NCI-H226 (cell line): ENCODE measurements around the gene KLHDC3.
A peak's percentile ranks its signal among the peaks of the same experiment; 100 is the strongest.
"Not testable (repeated sequence)": the region's sequence is repeated elsewhere in the genome, so short reads cannot be mapped to it uniquely, and the experiment has no call there.

Experiments
- DNase-seq: peaks from one replicate; pipeline ENCODE4 v3.0.0-alpha.2; 2015

KLHDC3 gene

GRCh38 chr6:42988486-42989020 lies 25.5 kb upstream of the KLHDC3 start:
- DNase-seq: no peak

DNA sequence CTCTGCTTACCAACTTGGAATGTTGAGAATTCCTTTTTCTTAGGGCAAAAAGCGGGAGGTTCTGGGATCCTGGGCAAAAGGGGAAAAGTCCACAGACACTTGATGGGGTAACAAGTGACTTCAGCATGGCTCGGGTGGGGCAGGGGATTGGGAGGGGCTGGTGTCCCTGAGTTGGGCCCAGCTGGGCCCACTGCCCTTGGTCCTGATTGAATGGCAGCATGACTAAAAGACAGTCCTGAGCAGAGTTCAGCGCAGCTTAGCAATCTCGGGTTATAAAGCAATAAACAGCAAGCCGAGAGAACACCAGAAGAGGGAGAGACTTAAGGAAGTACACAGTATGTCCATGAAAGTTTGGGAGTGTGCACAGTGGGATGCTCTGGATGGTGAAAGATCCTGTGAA lies 24.1 kb upstream of the KLHDC3 start:
- DNase-seq: no peak

DNA sequence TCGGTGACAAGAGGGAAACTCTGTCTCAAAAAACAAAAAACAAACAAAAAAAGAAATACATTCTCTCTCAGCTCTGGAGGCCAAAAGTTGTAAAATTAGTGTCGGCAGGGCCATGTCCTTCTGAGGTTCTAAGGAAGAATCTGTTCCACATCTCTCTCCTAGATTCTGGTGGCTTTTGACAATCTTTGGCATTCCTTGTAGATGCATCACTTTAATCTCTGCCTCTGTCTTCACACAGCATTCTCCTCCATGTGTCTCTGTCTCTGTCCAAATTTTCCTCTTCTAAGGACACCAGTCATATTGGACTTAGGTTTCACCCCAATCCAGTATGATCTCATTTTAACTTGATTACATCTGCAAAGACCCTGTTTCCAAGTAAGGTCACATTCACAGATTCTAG lies 20.6 kb upstream of the KLHDC3 start:
- no peak for DNase-seq

- no peak for DNase-seq
Measured at GRCh38 chr6:42996513-42996912, 17.5 kb upstream of the KLHDC3 start.

- not testable (repeated sequence) for DNase-seq
Measured at GRCh38 chr6:42998205-42998604, 15.8 kb upstream of the KLHDC3 start.

DNA sequence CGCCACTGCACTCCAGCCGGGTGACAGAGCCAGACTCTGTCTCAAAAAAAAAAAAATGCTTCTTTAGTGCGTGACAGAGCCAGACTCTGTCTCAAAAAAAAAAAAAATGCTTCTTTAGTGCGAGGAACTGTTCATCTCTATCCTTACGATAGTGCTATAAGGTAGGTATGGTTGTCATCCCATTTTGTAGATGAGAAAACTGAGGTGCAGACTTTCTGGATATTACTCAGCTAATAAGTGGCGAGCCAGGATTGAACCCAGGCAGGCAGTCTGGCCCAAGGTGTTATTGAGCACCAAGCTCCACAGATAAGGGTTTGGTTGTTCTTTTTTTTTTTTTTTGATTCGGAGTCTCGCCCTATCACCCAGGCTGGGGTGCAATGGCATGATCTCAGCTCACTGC lies 12.2 kb upstream of the KLHDC3 start:
- no peak for DNase-seq

- DNase-seq: no peak
Measured at GRCh38 chr6:43005844-43006243, 8.2 kb upstream of the KLHDC3 start.

DNA sequence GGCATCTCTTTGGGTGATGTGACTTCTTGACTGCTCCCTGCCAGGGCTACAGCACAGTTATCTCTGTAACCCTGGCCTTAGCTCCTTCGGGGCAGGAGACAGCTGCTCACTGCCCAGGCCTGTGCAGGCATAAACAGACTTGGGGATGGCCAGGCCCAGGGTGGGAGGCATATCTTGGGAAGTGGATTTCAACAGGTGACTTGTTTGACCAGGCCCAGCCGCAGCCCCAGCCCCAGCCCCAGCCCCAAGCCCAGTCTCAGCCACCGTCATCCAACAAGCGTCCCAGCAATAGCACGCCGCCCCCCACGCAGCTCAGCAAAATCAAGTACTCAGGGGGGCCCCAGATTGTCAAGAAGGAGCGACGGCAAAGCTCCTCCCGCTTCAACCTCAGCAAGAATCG lies 7.8 kb upstream of the KLHDC3 start:
- no peak for DNase-seq

DNA sequence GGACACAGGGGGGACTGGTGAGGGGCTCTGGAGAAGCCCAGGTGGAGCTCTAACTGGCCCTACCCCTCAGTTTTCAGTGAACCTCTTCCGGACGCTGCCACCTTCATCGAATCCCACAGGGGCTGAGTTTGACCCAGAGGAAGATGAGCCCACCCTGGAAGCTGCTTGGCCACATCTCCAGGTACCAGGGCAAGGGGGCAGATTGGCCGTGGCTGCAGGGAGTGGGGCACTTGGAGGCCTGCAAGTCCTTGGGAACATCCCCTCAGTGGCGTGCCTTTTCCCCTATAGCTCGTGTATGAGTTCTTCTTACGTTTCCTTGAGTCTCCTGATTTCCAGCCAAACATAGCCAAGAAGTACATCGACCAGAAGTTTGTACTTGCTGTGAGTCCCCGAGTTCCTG lies 6.9 kb upstream of the KLHDC3 start:
- no peak for DNase-seq

DNA sequence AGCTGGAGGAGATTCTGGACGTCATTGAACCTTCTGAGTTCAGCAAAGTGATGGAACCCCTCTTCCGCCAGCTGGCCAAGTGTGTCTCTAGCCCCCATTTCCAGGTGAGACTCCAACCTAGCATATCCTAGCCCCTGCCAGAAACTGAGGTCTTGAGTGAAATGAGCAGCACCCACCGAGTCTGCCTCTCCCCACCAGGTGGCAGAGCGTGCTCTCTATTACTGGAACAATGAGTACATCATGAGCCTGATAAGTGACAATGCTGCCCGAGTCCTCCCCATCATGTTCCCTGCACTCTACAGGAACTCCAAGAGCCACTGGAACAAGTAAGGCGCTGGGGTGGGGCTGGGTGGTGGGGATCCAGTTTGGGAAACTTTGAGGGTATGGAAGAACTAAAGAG lies 4.9 kb upstream of the KLHDC3 start:
- no peak for DNase-seq

- no peak for DNase-seq
Measured at GRCh38 chr6:43011207-43011606, 2.8 kb upstream of the KLHDC3 start.

DNA sequence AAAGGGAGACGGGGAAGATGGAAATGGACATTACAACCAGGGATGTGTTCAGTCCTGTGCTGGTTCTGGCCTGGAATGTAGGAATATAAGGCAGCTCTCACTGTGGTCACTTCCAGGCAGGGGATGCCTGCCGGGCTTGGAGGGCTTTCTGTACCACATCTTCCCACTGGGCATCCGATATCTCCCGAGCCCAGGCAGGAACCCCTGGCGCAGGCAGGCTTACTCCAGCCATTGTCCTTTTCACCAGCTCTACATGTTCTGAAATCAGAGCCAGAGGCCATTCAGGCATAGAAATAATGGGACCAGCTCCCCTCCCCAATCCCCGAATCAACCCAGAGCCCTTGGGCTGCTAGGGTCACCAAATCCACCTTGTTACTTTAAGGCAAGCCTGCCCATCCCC lies 1.7 kb upstream of the KLHDC3 start:
- DNase-seq: no peak

DNA sequence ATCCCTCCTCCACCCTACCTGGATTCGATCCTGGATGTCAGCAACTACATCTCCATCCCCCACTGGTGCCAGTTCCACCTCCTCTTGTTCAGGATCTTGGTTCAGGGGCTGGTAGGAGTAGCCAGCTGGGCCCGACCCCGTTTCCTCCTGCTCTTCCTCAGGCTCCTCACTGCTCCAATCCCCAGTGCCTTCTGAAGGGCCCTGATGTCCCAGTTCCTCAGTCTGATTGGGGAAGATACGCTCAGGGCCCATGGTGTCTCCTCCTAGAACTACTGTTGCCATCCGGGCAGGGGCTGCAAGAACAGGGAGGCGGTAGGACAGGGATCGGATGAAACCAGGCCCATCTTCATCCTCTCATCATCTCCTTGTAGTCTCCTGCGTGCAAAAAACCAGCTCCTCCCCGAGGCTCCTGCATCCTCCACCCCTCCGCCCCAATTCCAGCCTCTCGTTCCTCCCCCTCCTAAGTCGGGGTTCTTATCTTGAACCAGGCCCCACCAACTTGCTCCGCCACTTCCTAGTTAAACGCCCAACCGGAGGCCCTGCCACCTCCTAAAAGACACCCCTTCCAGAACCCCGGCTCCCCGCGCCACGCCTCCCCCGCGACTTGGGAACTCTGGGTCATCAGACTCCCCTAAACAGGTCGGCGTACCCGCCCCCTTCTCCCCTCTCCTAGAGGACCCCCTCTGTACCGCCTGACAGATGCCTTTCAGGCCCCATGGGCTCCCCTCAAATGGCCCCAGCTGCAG lies 779 bp upstream of the KLHDC3 start:
- DNase-seq: peak; percentile 64

GRCh38 chr6:43014434-43014909 lies 423 bp downstream of the KLHDC3 start:
- no peak for DNase-seq

DNA sequence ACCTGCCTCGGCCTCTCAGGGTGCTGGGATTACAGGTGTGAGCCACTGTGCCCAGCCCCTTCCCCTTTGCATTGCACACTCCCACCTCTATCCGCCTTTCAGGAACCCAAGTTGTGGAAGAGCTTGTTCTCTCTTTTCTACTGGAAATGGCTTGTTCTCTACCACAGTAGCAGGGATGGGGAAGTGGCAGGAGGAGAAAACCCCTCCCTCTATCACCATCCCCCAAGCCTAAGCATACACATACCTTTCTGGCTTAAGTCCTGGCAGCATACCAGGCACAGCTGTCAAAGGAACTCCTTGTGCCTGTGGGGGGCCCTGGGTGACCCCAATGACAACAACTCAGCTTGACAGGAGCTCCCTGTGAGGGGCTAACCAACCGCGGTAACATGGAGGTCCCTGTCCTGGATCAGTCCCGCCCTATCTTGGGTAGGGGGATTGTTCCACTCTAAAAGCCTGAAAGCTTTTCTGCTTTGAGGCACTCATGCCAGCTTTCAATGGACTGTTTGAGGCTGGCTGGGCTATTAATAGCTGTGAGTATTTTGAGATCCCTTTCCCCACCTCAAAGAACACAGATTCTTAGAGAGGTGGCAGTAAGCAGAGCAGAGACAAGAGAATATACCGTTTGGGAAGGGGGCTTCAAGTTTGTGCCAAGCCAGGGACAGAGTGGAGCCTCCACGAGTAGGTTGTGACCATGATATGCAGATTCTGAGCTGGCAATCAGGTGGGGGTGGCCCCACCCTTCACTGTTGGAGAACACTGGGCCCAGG lies 2.3 kb downstream of the KLHDC3 start:
- DNase-seq: no peak

DNA sequence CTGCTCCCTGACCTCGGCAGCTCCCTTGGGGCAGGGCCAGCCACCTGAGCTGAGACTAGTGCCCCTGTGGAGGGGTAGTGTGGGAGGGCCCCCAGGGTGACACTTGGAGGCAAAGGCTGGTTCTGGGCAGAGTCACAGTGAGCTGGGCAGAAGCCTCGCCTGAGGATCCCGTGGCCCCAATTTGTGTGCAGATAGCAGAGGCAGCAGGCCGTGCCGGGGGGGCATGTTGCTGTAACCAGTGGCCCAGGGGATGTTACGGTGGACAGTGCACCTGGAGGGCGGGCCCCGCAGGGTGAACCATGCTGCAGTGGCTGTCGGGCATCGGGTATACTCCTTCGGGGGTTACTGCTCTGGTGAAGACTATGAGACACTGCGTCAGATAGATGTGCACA lies 2.9 kb downstream of the KLHDC3 start:
- DNase-seq: no peak

DNA sequence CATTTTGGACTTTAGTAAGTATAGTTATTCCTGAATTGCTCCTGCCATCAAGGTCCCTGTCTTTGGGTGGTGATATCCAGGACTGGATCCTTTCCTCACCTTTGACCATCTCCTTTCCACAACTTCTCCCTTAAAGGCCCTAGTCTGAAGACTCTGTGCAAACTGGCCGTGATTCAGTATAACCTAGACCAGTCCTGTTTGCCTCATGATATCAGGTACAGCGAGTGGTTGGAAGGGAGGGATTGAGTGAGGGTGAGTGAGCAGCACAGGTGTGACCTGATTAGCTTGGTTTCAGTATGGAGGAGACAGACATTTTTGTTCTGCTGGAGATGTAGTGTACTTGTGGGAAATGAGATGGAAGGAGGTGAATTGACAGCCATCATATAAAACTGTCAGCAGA lies 5.1 kb downstream of the KLHDC3 start:
- no peak for DNase-seq

DNA sequence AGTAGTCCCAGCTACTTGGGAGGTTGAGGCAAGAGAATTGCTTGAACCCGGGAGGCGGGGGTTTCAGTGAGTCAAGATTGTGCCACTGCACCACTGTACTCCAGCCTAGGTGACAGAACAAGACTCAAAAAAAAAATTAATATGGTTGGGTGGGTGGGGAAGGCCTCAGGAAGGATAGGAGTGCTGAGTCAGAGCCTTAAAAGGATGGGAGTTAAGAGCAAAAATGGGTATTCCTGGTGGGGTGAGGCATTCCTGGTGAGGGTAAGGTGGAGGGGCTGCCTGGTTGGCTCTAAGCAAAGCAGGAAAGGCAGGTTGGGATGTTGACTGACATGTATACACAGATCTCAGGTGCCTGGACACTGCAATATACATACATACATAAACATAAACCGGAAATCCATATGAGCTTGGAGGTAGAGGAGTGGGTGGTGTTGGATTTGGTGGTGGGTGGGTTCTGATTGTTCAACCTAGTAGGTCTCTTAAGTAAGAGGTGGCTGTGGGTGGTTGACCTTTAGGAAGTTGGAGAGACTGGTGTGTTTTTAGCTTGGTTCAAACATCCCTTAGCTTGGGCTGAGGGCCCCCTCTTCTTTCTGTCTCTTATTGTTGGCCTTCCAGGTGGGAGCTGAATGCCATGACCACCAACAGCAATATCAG lies 6.1 kb downstream of the KLHDC3 start:
- no peak for DNase-seq

GRCh38 chr6:43020847-43021246 lies 6.8 kb downstream of the KLHDC3 start:
- no peak for DNase-seq

- DNase-seq: peak; percentile 74
Measured at GRCh38 chr6:43021270-43022047, 7.4 kb downstream of the KLHDC3 start, which contains the start of gene RRP36. TSS of gene RRP36 (plus strand) at chr6:43021623. CDS start at chr6:43021655, 32 bp downstream.

DNA sequence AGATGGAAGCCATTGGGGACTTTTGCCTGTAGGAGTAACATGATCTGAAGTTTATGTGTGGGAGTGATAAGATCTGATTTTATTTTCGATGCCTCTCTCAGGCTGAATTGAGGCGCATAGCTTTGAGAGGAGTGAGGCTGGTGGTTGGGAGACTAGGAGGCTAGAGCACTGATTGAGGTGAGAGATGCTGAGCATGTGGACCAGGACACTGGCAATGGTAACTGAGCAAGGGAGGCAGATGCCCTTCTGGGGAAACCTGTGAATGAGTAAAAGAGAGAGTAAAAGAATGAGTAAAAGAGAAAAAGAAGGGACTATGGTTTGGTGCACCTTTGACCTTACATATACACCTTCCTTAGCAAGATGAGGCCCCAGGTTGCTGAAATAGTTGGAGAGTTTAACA lies 10.4 kb downstream of the KLHDC3 start:
- DNase-seq: no peak

DNA sequence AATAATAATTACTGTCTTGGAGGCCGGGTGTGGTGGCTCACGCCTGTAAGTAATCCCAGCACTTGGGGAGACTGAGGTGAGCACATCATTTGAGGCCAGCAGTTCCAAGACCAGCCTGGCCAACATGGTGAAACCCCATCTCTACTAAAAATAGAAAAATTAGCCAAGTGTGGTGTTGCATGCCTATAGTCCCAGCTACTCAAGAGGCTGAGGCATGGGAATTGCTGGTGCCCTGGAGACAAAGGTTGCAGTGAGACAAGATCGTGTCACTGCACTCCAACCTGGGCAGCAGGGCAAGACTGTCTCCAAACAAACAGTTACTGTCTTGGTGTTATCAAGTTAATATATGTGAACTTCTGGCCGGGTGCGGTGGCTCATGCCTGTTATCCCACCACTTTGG lies 12.3 kb downstream of the KLHDC3 start:
- no peak for DNase-seq

- no peak for DNase-seq
Measured at GRCh38 chr6:43029120-43029519, 15.1 kb downstream of the KLHDC3 start.
